RKO (cell line): ENCODE results near the gene REPS1.
"Not testable (repeated sequence)": the region's sequence is repeated elsewhere in the genome, so short reads cannot be mapped to it uniquely, and the experiment has no call there.

Experiments
- DNase-seq: peaks from one replicate; pipeline ENCODE4 v3.0.0-alpha.2; 2016; ENCODE audit warnings: low spot score

Gene REPS1, protein sequence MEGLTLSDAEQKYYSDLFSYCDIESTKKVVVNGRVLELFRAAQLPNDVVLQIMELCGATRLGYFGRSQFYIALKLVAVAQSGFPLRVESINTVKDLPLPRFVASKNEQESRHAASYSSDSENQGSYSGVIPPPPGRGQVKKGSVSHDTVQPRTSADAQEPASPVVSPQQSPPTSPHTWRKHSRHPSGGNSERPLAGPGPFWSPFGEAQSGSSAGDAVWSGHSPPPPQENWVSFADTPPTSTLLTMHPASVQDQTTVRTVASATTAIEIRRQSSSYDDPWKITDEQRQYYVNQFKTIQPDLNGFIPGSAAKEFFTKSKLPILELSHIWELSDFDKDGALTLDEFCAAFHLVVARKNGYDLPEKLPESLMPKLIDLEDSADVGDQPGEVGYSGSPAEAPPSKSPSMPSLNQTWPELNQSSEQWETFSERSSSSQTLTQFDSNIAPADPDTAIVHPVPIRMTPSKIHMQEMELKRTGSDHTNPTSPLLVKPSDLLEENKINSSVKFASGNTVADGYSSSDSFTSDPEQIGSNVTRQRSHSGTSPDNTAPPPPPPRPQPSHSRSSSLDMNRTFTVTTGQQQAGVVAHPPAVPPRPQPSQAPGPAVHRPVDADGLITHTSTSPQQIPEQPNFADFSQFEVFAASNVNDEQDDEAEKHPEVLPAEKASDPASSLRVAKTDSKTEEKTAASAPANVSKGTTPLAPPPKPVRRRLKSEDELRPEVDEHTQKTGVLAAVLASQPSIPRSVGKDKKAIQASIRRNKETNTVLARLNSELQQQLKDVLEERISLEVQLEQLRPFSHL

DNA sequence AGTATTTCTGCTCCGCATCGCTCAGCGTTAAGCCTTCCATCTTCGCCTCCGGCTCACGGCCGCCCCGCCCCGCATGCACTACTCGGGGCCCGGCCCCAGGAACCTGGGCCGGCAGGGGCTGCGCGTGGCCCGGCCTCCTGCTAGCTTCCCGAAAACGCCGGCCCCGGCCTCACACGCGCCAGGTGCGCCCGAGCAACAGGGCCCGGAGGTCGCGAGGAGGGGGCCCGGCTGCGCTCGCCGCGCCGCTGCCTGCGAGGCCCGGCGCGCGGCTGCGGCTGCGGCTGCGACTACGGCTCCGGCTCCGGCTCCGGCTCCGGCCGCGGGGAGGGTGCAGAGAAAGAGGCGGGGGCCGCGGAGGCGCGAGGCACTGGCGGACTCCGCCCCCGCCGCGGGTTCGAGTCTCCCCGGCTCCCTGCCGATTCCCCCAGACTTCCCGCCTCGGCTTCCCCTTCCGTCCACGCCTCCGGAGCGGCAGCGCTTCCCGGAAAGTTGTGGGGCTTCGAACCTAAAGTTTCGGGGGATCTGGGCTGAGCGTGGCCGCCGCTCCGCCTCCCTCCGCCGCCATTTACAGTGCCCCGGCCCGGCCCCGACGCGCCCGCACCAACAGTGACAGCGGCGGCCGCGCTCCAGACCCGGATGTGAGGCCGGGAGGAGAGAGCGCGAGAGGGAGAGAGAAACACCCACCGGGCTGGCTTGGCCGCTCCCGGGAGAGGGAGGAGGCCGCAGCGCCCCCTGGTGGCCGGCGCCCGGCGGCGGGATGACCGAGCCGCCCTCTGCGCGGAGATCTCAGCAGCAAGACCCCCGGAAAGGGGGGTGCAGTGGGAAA is at the start of gene REPS1:
TSS of gene REPS1 (minus strand) at position 611 of the 826 bp plus-strand sequence. CDS start at position 40, 571 bp downstream.
- peak; percentile 88 for DNase-seq

DNA sequence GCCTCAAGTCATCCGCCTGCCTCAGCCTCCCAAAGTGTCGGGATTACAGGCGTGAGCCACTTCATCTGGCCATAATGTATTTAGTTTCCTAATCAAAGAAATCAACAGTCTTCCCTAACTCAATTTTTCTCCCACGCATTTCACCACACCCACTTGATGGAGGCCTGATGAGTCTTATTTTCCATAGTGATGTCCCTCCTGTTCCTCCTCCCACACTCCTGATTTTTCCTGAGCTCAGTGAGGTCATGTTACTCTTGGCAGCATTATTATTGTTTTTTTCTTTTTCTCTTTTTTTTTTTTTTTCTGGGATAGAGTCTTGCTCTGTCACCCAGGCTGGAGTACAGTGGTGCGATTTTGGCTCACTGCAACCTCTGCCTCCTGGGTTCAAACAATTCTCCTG is 49.4 kb upstream of the REPS1 start:
- DNase-seq = peak; percentile 35

DNA sequence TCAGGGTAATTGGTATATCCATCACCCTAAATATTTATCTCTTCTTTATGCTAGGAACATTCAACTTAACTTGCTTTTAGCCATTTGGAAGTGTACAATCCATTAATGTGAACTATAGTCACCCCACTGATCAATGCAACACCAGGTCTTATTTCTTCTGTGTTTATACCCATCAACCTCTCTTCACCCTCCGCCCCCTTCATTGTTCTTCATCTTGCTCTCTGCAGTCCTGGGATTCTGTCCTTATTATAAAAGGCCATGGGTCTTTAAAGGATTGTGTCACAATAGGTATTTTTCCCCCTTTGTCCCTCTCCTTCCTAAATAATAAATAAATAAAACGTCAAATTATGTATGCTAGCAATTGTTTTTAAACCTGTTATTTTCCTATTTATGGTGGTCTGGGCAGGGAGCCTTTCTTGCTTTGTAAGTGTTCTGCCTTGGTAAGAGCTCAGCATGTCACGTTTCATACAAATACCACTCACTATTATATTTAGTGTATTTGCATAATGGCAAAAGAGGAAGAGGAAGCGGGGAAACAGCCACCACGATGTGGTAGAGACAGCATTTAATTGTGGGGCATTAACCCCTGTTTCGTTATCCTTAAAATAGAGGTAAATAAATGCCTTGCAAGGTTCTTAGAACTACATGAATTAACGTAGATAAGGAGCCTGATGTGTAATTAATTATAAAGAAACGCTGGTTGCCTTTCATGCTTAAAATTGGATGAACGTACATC is 42.3 kb upstream of the REPS1 start:
- no peak for DNase-seq

DNA sequence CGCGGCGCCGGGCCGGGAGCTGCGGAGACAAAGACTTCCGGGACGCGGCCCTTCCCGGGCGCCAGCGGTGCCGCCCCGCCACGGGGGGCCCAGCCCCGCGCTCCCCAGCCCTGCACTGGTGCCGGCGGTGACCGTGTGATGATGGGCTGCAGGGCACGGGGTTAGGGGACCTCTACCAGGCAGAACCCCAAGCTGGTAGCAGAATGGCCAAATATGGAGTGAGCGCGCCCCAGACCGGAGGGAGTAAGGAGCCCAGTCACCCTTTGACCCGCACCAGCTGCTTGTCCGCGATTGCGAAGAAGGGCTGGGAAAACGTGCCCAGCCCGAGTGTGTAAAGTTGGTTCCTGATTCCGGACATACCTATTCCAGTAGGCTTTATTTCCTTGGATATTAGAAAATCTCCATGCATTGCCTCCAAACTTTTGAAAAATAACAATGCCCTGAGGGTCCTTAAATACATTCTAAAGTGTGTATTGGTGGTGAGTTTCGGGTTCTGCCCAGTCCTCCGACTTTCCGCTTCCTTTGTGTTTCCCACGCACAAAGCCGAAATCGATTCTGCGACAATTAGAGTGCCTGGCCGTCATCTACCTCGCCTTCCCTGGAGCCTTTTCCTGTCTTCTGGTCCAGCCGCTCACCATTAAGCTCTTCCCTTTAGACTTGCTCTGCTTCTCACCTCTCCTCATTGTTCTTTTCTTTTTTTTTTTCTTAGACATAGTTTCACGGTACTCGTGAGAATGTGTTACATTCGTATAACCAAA is 41.6 kb upstream of the REPS1 start:
- DNase-seq = peak; percentile 77

GRCh38 chr6:139028658-139029469 is 40.8 kb upstream of the REPS1 start, which contains the start of gene ABRACL:
Gene ABRACL (plus strand): TSS chr6:139028745. CDS start chr6:139034161, 5,416 bp downstream.
- peak; percentile 84 for DNase-seq

DNA sequence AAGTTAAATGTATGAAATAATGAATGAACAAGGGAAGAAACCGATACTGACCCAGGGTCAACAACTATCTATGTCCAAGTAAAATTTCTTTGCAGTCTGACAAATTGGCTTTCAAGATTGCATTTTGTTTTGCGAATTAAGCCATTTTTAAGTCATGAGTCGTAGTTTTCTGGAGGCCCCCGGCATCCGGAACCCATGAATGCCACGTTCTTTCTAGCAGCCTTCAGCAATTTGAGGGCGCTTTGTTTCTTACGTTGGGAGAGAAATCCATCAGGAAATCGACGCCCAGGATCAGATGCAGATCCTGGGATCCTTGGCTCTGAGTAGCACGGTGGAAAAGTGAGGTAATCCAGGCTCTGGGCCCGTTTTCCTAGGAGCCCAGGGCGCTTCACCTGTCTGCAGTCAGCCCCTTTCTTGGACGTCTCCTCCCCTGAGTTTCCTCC is 40.2 kb upstream of the REPS1 start:
- no peak for DNase-seq

DNA sequence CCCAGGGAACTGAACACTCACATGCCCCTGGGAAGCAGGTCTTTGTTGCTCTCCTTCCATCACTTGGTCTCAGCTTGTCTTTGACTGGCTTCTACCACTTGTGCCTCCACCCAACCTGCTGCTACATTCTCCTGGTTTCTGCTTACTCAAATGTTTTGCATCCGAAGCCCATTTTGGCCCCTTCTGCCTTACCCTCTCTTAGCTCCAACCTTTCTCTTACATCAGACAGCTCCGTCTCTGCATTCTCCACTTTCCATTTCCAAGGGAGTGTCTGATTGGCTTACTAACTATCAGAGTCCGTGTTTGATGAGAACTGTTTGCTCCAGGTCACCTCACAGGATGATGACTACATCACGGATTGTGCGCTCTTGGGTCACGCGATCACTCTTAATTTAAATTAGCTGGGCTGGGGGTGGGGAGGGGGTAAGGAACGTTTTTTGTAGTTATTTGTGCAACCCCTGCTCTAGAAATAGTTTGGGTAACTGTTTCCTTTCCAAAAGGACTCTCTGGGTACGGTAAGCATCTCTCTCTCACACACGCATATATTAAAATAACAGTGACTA is 39.6 kb upstream of the REPS1 start:
- DNase-seq = peak; percentile 96

DNA sequence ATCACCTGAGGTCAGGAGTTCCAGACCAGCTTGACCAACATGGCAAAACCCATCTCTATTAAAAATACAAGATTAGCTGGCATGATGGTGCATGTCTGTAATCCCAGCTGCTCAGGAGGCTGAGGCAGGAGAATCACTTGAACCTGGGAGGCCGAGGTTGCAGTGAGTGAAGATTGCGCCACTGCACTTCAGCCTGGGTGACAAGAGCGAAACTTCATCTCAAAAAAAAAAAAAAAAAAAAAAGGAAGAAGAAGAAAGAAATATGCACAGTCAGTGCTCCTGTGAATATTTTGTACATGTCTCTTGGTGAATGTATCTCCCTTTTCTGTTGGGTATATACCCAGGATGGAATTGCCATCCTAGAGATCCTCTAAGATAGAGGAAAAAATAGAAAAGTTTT is 37.4 kb upstream of the REPS1 start:
- DNase-seq = not testable (repeated sequence)

- no peak for DNase-seq
Measured at GRCh38 chr6:139020689-139021088, 32.6 kb upstream of the REPS1 start.

- no peak for DNase-seq
Measured at GRCh38 chr6:139019722-139020121, 31.7 kb upstream of the REPS1 start.

- no peak for DNase-seq
Measured at GRCh38 chr6:139017227-139017626, 29.2 kb upstream of the REPS1 start.

DNA sequence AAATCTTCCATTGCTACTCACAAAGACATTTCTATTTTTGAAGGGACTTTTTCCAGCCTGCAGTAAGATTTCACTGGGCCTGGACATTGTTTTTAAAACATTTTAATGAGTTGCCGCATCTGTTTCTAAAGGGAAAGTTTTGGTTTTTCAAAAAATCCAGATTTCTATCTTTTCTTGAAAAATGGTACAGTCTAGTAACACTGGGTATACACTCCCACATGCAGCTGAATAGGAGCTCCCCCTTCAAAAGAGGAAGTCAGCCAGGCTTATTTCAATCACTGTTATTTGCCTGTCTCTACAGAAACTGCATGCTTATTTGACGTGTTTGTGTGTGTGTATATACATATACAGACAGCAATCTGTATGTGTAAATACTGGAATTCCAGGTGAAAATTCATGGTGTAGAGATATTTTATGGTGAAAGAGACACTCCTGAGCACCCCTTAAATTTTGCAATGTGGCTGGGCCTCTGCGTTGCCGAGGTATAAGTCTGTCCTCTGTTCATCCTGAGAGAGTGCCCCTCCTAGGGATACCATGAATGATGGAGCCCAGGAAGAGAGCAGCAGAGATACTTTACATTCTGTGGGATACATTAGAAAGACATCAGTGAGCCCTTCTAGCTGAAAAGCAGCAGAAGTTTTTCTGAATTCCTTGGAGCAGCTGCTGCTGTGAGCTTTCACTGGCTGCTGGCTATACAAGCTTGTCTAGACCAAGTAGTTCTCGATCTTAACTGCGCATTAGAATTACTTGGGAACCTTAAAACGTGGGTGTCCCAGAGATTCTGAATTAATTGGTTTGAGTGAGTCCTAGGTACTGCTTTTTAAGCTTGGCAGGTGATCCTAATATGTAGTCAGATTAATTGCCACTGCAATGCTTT is 28.5 kb upstream of the REPS1 start:
- DNase-seq = no peak

DNA sequence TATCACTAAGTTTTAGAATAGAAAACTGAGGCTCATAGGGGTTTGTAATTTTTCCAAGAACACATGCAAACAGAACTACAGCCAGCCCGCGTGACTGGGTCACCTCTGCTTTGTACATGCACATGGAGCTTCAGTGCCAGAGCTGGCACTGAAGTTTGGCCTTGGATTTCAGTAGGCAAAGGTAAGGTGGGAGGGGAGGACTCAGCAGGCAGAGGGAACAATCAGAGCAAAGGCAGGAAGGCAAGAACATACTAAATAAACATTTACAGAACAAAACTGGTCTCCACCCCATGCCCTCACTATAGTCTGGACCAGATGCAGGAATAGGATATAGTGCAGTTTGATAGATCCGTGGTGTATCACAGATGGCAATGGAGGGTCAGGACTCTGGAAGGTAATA is 26.9 kb upstream of the REPS1 start:
- no peak for DNase-seq

GRCh38 chr6:139013185-139013800 is 25.2 kb upstream of the REPS1 start:
- no peak for DNase-seq

GRCh38 chr6:139011980-139012379 is 23.9 kb upstream of the REPS1 start:
- no peak for DNase-seq

GRCh38 chr6:139010674-139011073 is 22.6 kb upstream of the REPS1 start:
- no peak for DNase-seq

DNA sequence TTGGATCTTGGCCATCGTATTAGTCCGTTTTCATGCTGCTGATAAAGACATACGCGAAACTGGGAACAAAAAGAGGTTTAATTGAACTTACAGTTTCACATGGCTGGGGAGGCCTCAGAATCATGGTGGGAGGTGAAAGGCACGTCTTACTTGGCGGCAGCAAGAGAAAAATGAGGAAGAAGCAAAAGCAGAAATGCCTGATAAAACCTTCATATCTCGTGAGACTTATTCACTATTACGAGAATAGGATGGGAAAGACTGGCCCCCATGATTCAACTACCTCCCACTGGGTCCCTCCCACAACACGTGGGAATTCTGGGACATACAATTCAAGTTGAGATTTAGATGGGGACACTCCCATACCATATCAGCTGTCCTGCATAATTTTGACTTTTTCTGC is 20.1 kb upstream of the REPS1 start:
- no peak for DNase-seq

DNA sequence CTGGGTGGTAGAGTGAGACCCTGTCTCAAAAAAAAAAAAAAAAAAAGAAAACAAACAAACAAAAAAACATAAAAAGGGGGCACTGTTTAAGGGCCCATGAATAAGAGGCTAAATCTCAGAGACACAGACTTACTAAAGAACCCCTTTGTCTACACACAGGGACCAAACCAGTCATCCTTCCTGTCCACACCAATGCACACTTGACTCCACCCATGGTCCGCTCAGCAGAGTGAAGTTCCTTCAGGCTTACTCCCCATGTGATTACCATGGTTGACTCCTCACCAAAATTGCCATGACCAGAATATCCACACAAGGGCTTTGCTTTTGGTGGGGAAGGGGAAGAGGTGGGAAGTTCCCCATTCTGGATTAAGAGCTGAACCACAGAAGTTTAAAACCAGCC is 19.4 kb upstream of the REPS1 start:
- DNase-seq = no peak
